Thyroid gland (tissue), 4 donors: ENCODE measurements around the gene IFNAR1. TPM values are rescaled to one million over a fixed set of nuclear protein-coding genes. Genes with fewer than 3 reads are reported as not detected.

Experiments
- DNase-seq, 2 donors: peaks; one replicate each; pipeline ENCODE4 v3.0.0-alpha.2; 2019
- H3K27ac ChIP-seq, 3 donors: fragments of 200-600 bp; sonication (generic); 1 replicate in 2 of 3; 2 replicates in 1 of 3; pipeline ENCODE4 v1.5.1; 2016 to 2019; ENCODE audit warnings: mild to moderate bottlenecking in 1 of 3, moderate library complexity in 1 of 3
- H3K27me3 ChIP-seq: fragments of 200-600 bp; sonication (generic); one replicate; pipeline ENCODE4 v1.5.1; 2019
- H3K36me3 ChIP-seq, 2 donors: fragments of 200-600 bp; sonication (generic); one replicate each; pipeline ENCODE4 v1.5.1; 2016 to 2019
- H3K4me1 ChIP-seq, 2 donors: fragments of 200-600 bp; sonication (generic); one replicate each; pipeline ENCODE4 v1.5.1; 2017 to 2019
- H3K4me3 ChIP-seq, 3 donors: fragments of 200-600 bp; sonication (generic); replicated peaks in 1 of 3; 1 replicate in 2 of 3; 2 replicates in 1 of 3; pipeline ENCODE4 v1.5.1; 2016; ENCODE audit warnings: mild to moderate bottlenecking in 1 of 3
- H3K9me3 ChIP-seq: fragments of 200-600 bp; sonication (generic); one replicate; pipeline ENCODE4 v1.5.1; 2017
- POLR2A ChIP-seq, 2 donors: fragments of 450-650 bp; IDR thresholded peaks; one replicate each; pipeline ENCODE4 v1.6.1; 2017; ENCODE audit warnings: antibody characterized with exemption in 2 of 2, mild to moderate bottlenecking in 2 of 2, moderate library complexity in 1 of 2
- WGBS, 2 donors: methylation state at CpG; one replicate each; pipeline ENCODE4 v1.1.5; 2017; 5-methylcytosine and 5-hydroxymethylcytosine counted together
- intact Hi-C: fragments of 100-400 bp; cut with DNase I; formaldehyde crosslinking; loops from one replicate; pipeline ENCODE4 v1.15.1; 2023
- total RNA-seq, 4 donors: library from RNA; depleted of rRNA; stranded (reverse); fragments of >200 nt; gene quantifications; one replicate each; pipeline ENCODE4 v1.2.3, GENCODE V29; 2016
- TF ChIP-seq, protein P1 (sequence below), 6 experiments: fragments of 200-600 bp in 3 of 6; fragments of 450-650 bp in 3 of 6; sonication (generic) in 3 of 6; IDR thresholded peaks; one replicate each; pipeline ENCODE4 v1.5.1; 2016 to 2019; ENCODE audit warnings: antibody characterized with exemption in 6 of 6, mild to moderate bottlenecking in 2 of 6, inconsistent platforms in 1 of 6, moderate library complexity in 1 of 6

Gene IFNAR1
- total RNA-seq, 4 donors from 2014 or later = 37.0 to 51.2 (median 42.4) TPM

DNA sequence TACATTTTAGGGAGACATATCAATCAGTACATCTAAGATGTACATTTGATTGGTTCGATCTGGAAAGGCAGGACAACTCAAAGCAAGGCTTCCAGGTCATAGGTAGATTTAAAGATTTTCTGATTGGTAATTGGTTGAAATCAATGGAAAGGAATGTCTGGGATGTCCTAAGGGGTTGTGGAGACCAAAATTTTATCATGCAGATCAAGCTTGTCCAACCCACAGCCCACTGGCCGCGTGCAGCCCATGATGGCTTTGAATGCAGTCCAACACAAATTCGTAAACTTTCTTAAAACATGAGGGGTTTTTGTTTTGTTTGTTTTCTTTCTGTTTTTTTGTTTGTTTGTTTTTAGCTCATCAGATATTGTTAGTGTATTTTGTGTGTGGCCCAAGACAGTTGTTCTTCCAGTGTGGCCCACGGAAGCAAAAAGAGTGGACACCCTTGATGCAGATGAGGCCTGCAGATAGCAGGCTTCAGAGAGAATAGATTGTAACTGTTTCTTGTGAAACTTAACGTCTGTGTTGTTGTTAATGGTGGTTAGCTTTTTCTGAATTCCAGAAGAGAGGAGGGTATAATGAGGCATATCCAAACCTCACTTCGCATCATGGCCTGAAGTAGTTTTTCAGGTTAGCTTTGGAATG is 3.1 kb downstream of the IFNAR1 start:
- Histone ChIP-seq H3K27ac (no peak overlapping the region), H3K27me3 (no peaks in the 10 kb centered on the region), H3K9me3 (no peaks in the 10 kb centered on the region), H3K4me3 (no peak overlapping the region), H3K4me1 (peaks cover 22 to 29% of the 10 kb centered on the region in 2 donors), H3K36me3 (no peaks in the 10 kb centered on the region)
- no peak for DNase-seq
- intact Hi-C loops = no loop called here
- 85 to 93% methylated on average over 7 of the region's 7 CpGs for WGBS, 2 donors
- no peak for TF ChIP-seq POLR2A (IDR thresholded peaks at IDR 0.05)
- TF ChIP-seq, protein P1, sequence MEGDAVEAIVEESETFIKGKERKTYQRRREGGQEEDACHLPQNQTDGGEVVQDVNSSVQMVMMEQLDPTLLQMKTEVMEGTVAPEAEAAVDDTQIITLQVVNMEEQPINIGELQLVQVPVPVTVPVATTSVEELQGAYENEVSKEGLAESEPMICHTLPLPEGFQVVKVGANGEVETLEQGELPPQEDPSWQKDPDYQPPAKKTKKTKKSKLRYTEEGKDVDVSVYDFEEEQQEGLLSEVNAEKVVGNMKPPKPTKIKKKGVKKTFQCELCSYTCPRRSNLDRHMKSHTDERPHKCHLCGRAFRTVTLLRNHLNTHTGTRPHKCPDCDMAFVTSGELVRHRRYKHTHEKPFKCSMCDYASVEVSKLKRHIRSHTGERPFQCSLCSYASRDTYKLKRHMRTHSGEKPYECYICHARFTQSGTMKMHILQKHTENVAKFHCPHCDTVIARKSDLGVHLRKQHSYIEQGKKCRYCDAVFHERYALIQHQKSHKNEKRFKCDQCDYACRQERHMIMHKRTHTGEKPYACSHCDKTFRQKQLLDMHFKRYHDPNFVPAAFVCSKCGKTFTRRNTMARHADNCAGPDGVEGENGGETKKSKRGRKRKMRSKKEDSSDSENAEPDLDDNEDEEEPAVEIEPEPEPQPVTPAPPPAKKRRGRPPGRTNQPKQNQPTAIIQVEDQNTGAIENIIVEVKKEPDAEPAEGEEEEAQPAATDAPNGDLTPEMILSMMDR (IDR thresholded peaks at IDR 0.05) = no peak

GRCh38 chr21:33330726-33331125 is 6.0 kb downstream of the IFNAR1 start:
- no peak for DNase-seq
- Histone ChIP-seq H3K4me3 (no peak overlapping the region), H3K27ac (no peak overlapping the region), H3K4me1 (peaks cover 22 to 28% of the 10 kb centered on the region in 2 donors), H3K36me3 (no peaks in the 10 kb centered on the region), H3K27me3 (no peaks in the 10 kb centered on the region), H3K9me3 (no peaks in the 10 kb centered on the region)
- 87 to 90% methylated on average over 3 of the region's 3 CpGs for WGBS, 2 donors
- intact Hi-C loops = no loop called here
- no peak for TF ChIP-seq POLR2A (IDR thresholded peaks at IDR 0.05)
- TF ChIP-seq, protein P1 (IDR thresholded peaks at IDR 0.05) = no peak

- intact Hi-C loops = no loop called here
- H3K4me1 ChIP-seq = peaks cover 9 to 14% of the 10 kb centered on the region in 2 donors
- no peak overlapping the region for H3K4me3 ChIP-seq
- no peaks in the 10 kb centered on the region for H3K9me3 ChIP-seq
- no peak for DNase-seq
- H3K27ac ChIP-seq = no peak overlapping the region
- H3K36me3 ChIP-seq = no peaks in the 10 kb centered on the region
- TF ChIP-seq, protein P1 (IDR thresholded peaks at IDR 0.05) = no peak
- TF ChIP-seq POLR2A (IDR thresholded peaks at IDR 0.05) = no peak
- no peaks in the 10 kb centered on the region for H3K27me3 ChIP-seq
- 94 to 100% methylated on average over 1 of the region's 1 CpG for WGBS, 2 donors
These were observed 7.4 kb downstream of the IFNAR1 start for GRCh38 chr21:33332143-33332542.

- 71 to 83% methylated on average over 4 of the region's 4 CpGs for WGBS, 2 donors
- no peak for TF ChIP-seq POLR2A (IDR thresholded peaks at IDR 0.05)
- TF ChIP-seq, protein P1 (IDR thresholded peaks at IDR 0.05) = no peak
- H3K4me3 ChIP-seq = no peak overlapping the region
- no peaks in the 10 kb centered on the region for H3K27me3 ChIP-seq
- no peak overlapping the region for H3K27ac ChIP-seq
- DNase-seq = no peak
- no peaks in the 10 kb centered on the region for H3K36me3 ChIP-seq
- H3K9me3 ChIP-seq = no peaks in the 10 kb centered on the region
- intact Hi-C loops = no loop called here
- no peaks in the 10 kb centered on the region for H3K4me1 ChIP-seq
These were observed 9.4 kb downstream of the IFNAR1 start for GRCh38 chr21:33334191-33334590.

DNA sequence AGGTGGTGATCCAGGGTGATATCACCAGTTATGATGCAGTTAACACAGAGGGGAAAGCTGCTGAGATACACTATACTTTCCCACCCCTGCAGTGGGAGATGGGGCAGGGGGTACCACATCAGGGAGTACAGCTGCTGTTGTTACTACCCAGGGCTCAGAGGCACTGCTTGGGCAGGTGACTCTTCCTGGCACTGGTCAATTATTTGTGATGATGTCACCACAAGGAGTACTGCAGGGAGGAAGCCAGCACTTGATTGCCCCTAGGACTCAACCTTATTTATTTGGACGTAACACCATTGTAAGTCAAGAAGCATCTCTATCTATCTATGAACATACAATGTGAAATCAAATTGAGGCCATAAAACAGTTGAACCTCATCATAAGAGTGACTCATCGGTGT is 10.1 kb downstream of the IFNAR1 start:
- 91 to 95% methylated on average over 2 of the region's 2 CpGs for WGBS, 2 donors
- no peak overlapping the region for H3K4me3 ChIP-seq
- no peaks in the 10 kb centered on the region for H3K36me3 ChIP-seq
- TF ChIP-seq, protein P1 (IDR thresholded peaks at IDR 0.05) = no peak
- TF ChIP-seq POLR2A (IDR thresholded peaks at IDR 0.05) = no peak
- H3K4me1 ChIP-seq = no peaks in the 10 kb centered on the region
- no peak for DNase-seq
- intact Hi-C loops = no loop called here
- no peaks in the 10 kb centered on the region for H3K9me3 ChIP-seq
- no peak overlapping the region for H3K27ac ChIP-seq
- no peaks in the 10 kb centered on the region for H3K27me3 ChIP-seq
